Ramos (cell line): ENCODE measurements around the gene KIF27.
"Not testable (repeated sequence)": the region's sequence is repeated elsewhere in the genome, so short reads cannot be mapped to it uniquely, and the experiment has no call there.

Experiments used
- in situ Hi-C: fragments of 300-500 bp; cut with MboI; formaldehyde crosslinking; loops from one replicate; pipeline ENCODE4 v1.14.3; 2022; ENCODE audit warnings: low sequenced_read_pairs; ENCODE audit not compliant: unreplicated experiment

KIF27 gene

GRCh38 chr9:83824986-83825623, 96.1 kb downstream of the KIF27 start:
- in situ Hi-C loops: not testable (repeated sequence)

GRCh38 chr9:83817356-83818278, 103.6 kb downstream of the KIF27 start, which contains the start of gene GKAP1:
TSS of gene GKAP1 (minus strand) at chr9:83817769. CDS start at chr9:83806517, 11,252 bp downstream.
- in situ Hi-C loops: not testable (repeated sequence)

- in situ Hi-C loops: not testable (repeated sequence)
Measured at GRCh38 chr9:83817011-83817355, 104.2 kb downstream of the KIF27 start.

- in situ Hi-C loops: not testable (repeated sequence)
Measured at GRCh38 chr9:83815120-83815519, 106.1 kb downstream of the KIF27 start.

DNA sequence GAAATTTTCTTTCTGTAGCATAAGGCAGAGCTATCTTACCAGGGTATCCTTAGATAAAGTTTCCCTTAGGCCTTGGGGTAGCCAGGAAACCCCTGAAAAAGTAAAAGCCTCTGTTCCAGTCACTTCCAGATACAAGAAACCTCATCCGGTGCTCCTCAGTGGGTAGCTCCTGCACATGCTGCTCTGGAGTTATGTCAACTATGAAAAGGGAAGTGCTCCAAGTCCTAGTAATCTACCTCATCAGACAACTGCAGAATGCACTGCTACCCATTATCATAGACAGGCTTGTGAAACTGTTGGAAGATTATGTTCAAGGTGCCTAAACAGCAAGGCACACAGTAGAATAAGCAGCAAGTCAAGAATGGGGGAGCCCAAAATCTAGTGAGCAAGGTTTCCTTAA, 112.0 kb downstream of the KIF27 start:
- in situ Hi-C loops: not testable (repeated sequence)

- in situ Hi-C loops: not testable (repeated sequence)
Measured at GRCh38 chr9:83804454-83804853, 116.8 kb downstream of the KIF27 start.

DNA sequence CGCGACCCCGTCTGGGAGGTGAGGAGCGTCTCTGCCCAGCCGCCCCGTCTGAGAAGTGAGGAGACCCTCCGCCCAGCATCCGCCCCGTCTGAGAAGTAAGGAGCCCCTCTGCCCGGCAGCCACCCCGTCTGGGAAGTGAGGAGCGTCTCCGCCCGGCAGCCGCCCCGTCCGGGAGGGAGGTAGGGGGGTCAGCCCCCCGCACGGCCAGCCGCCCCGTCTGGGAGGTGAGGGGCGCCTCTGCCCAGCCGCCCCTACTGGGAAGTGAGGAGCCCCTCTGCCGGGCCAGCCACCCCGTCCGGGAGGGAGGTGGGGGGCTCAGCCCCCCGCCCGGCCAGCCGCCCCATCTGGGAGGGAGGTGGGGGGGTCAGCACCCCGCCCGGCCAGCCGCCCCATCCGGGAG, 117.3 kb downstream of the KIF27 start:
- in situ Hi-C loops: not testable (repeated sequence)

GRCh38 chr9:83800236-83801033, 120.8 kb downstream of the KIF27 start:
- in situ Hi-C loops: no loop called here

DNA sequence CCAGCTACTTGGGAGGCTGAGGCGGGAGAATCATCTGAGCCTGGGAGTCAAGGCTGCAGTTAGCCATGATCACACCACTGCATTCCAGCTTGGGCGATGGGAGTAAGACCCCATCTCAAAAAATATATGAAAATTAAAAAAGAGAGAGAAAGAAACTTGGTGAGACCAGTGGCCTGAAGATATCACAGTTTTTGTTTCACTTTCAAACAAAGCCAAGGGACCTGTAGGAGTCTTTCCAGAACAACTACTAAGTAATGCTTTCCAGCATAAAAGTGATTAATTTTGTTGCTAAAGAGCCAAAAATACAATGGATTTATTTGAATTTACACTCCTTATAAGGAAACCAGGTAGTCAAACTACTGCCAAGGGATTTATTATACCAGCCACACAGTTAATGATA, 127.2 kb downstream of the KIF27 start:
- in situ Hi-C loops: no loop called here

GRCh38 chr9:83792746-83793145, 128.5 kb downstream of the KIF27 start:
- in situ Hi-C loops: no loop called here
